Panc1 (cell line): ENCODE measurements around the gene REPIN1. TPM values are rescaled to one million over a fixed set of nuclear protein-coding genes. Genes with fewer than 3 reads are reported as not detected.

Source experiments
- ATAC-seq: fragments of 200-7000 bp; cut with Tn5 transposase; 2 replicates; pipeline ENCODE4 v1.9.1; 2020; ENCODE audit warnings: mild to moderate bottlenecking, moderate library complexity
- BruUV-seq: library from RNA; stranded (reverse); fragments of 400-500 nt; replicated peaks from 2 replicates; lab custom pipeline; 2021; lab: Mats Ljungman, UMichigan
- CTCF ChIA-PET: fragments of 300-600 bp; sonication (Branson Sonifier 250); formaldehyde crosslinking; loops from one replicate; lab custom pipeline; 2022; ENCODE audit warnings: antibody characterized with exemption; lab: Charles Lee
- POLR2A ChIA-PET: fragments of 300-600 bp; sonication (Branson Sonifier 250); formaldehyde crosslinking; loops from one replicate; lab custom pipeline; 2022; ENCODE audit warnings: antibody characterized with exemption; lab: Charles Lee
- DNase-seq: peaks from one replicate; pipeline ENCODE4 v3.0.0-alpha.2; 2010; ENCODE audit warnings: low read depth, low spot score
- H3K27ac ChIP-seq: 2 replicates; pipeline ENCODE4 v1.5.1; 2011; ENCODE audit warnings: mild to moderate bottlenecking, low read length, inconsistent platforms
- H3K27me3 ChIP-seq: fragments of 200-500 bp; sonication (Bioruptor generic); 2 replicates; pipeline ENCODE4 v1.6.0; 2014; ENCODE audit warnings: low read length, inconsistent platforms; ENCODE audit not compliant: control insufficient read depth, insufficient read depth
- H3K36me3 ChIP-seq: fragments of 200-500 bp; sonication (Bioruptor generic); 2 replicates; pipeline ENCODE4 v1.5.1; 2014; ENCODE audit warnings: inconsistent platforms, mild to moderate bottlenecking, low read length, moderate library complexity; ENCODE audit not compliant: control insufficient read depth, insufficient read depth
- H3K4me1 ChIP-seq: 2 replicates; pipeline ENCODE4 v1.5.1; 2011; ENCODE audit warnings: inconsistent platforms, mild to moderate bottlenecking, low read length, moderate library complexity; ENCODE audit not compliant: control insufficient read depth, insufficient read depth
- H3K4me3 ChIP-seq, 2 experiments: 2 replicates each; pipeline ENCODE4 v1.5.1; 2011 to 2012; ENCODE audit warnings: low read depth in 2 of 2, low read length in 2 of 2, mild to moderate bottlenecking in 2 of 2, inconsistent platforms in 1 of 2, moderate library complexity in 1 of 2
- H3K9me3 ChIP-seq: fragments of 200-500 bp; sonication (Bioruptor generic); 2 replicates; pipeline ENCODE4 v1.5.1; 2014; ENCODE audit warnings: low read depth, mild to moderate bottlenecking, inconsistent platforms, low read length, moderate library complexity; ENCODE audit not compliant: control insufficient read depth, insufficient read depth
- CTCF ChIP-seq: fragments of 450-650 bp; IDR thresholded peaks from 2 replicates; pipeline ENCODE4 v1.5.1; 2017; ENCODE audit warnings: mild to moderate bottlenecking
- POLR2AphosphoS5 ChIP-seq: IDR thresholded peaks from 2 replicates; pipeline ENCODE4 v1.6.1; 2012; ENCODE audit warnings: mild to moderate bottlenecking, low read depth, low read length, moderate library complexity
- REST ChIP-seq, 2 experiments: IDR thresholded peaks; 2 replicates each; pipeline ENCODE4 v1.6.1; 2011 to 2012; ENCODE audit warnings: low read depth in 2 of 2, control low read depth in 1 of 2, low read length in 1 of 2, mild to moderate bottlenecking in 1 of 2, moderate library complexity in 1 of 2; ENCODE audit not compliant: insufficient read depth in 1 of 2
- SIN3A ChIP-seq: IDR thresholded peaks from 2 replicates; pipeline ENCODE4 v1.6.1; 2012; ENCODE audit warnings: low read depth, mild to moderate bottlenecking, low read length, moderate library complexity, borderline replicate concordance; ENCODE audit not compliant: insufficient read depth
- TCF7L2 ChIP-seq: IDR thresholded peaks from 2 replicates; pipeline ENCODE4 v1.6.1; 2011; ENCODE audit warnings: mild to moderate bottlenecking, low read depth, low read length, inconsistent platforms
- in situ Hi-C: cut with HindIII; loops from 2 replicates; pipeline ENCODE4 v1.10.0; 2016; ENCODE audit warnings: low sequenced_read_pairs, low pct_unique_long_range_greater_than_20kb
- intact Hi-C: fragments of 100-400 bp; cut with micrococcal nuclease; formaldehyde crosslinking; loops from one replicate; pipeline ENCODE4 v1.10.0; 2022; ENCODE audit not compliant: unreplicated experiment
- total RNA-seq: library from RNA; stranded (reverse); gene quantifications from one replicate; pipeline ENCODE4 v1.2.1, GENCODE V29; 2021; ENCODE audit not compliant: unreplicated experiment

Gene REPIN1
- total RNA-seq, 1 experiment from 2014 or later = 209 TPM

GRCh38 chr7:150351587-150352194, 16.9 kb upstream of the REPIN1 start:
- no peaks in the 10 kb centered on the region for H3K27me3 ChIP-seq
- intact Hi-C loops (no loop called here), in situ Hi-C loops (no loop called here)
- no TSS peak for BruUV-seq
- CTCF ChIA-PET = no interaction called here
- ATAC-seq = no peak; the same call in 1 of the 2 replicates
- no peak for DNase-seq
- H3K4me3 ChIP-seq = no peak overlapping the region
- no peak for TF ChIP-seq CTCF
- no peak for TF ChIP-seq POLR2AphosphoS5
- TF ChIP-seq SIN3A = no peak
- no peak for TF ChIP-seq TCF7L2
- no peak for TF ChIP-seq REST (IDR thresholded peaks at IDR 0.05; ENCODE audit: insufficient read depth in 1 of 2, low read depth in 2 of 2, low read length in 1 of 2)
- no peaks in the 10 kb centered on the region for H3K36me3 ChIP-seq
- H3K27ac ChIP-seq = no peak overlapping the region
- no peaks in the 10 kb centered on the region for H3K9me3 ChIP-seq
- POLR2A ChIA-PET = no interaction called here
- peaks cover 10% of the 10 kb centered on the region; the same call in 1 of the 2 replicates for H3K4me1 ChIP-seq

- TF ChIP-seq CTCF = no peak
- TF ChIP-seq TCF7L2 = no peak
- TF ChIP-seq SIN3A = no peak
- TF ChIP-seq REST (IDR thresholded peaks at IDR 0.05; ENCODE audit: insufficient read depth in 1 of 2, low read depth in 2 of 2, low read length in 1 of 2) = no peak
- TF ChIP-seq POLR2AphosphoS5 = no peak
Observed at GRCh38 chr7:150355666-150356059, 13.0 kb upstream of the REPIN1 start.

More at GRCh38 chr7:150355666-150356059, 13.0 kb upstream of the REPIN1 start:
- Histone ChIP-seq H3K9me3 (no peaks in the 10 kb centered on the region), H3K4me3 (no peak overlapping the region), H3K4me1 (peaks cover 30% of the 10 kb centered on the region), H3K27me3 (no peaks in the 10 kb centered on the region), H3K27ac (peak overlapping the region; percentile 40), H3K36me3 (no peaks in the 10 kb centered on the region)
- no TSS peak for BruUV-seq
- POLR2A ChIA-PET = interaction anchor here (0.6 to 1.0 kb wide), 3 partner anchors 22 to 550 kb away, joined by 3 to 14 read pairs (median 5); no protein-coding TSS in a partner anchor
- DNase-seq (no peak), ATAC-seq (no peak)
- in situ Hi-C loops = no loop called here
- intact Hi-C loops = loop anchor here (2.0 kb wide), 1 partner anchor 65 kb away; no protein-coding TSS in a partner anchor
- CTCF ChIA-PET = interaction anchor here (0.5 to 1.4 kb wide), 6 partner anchors 9 to 568 kb away, joined by 3 to 7 read pairs (median 6); no protein-coding TSS in a partner anchor
